Right atrium auricular region (tissue), 2 donors: ENCODE results near the gene CLDN3. TPM values are rescaled to one million over a fixed set of nuclear protein-coding genes. Genes with fewer than 3 reads are reported as not detected.

Experiments
- DNase-seq: peaks from one replicate; pipeline ENCODE4 v3.0.0-alpha.2; 2019; ENCODE audit warnings: low spot score
- H3K27ac ChIP-seq, 2 donors: fragments of 200-600 bp; sonication (generic); 1 replicate in 1 of 2; 2 replicates in 1 of 2; pipeline ENCODE4 v1.5.1; 2016 to 2019
- H3K27me3 ChIP-seq, 2 donors: fragments of 200-600 bp; sonication (generic); one replicate each; pipeline versions ENCODE4 v1.5.1 to v1.6.0; 2017 to 2019
- H3K36me3 ChIP-seq: fragments of 200-600 bp; sonication (generic); one replicate; pipeline ENCODE4 v1.5.1; 2016
- H3K4me1 ChIP-seq, 2 donors: fragments of 200-600 bp; sonication (generic); one replicate each; pipeline versions ENCODE4 v1.5.1 to v1.6.0; 2017 to 2019
- H3K4me3 ChIP-seq, 2 donors: fragments of 200-600 bp; sonication (generic); 1 replicate in 1 of 2; 2 replicates in 1 of 2; pipeline ENCODE4 v1.5.1; 2017 to 2019; ENCODE audit warnings: mild to moderate bottlenecking in 1 of 2, moderate library complexity in 1 of 2
- H3K9me3 ChIP-seq, 2 donors: fragments of 200-600 bp; sonication (generic); one replicate each; pipeline ENCODE4 v1.5.1; 2019
- total RNA-seq, 2 donors: library from RNA; depleted of rRNA; stranded (reverse); fragments of >200 nt; gene quantifications; one replicate each; pipeline ENCODE4 v1.1.0, GENCODE V29; 2016
- TF ChIP-seq, protein P1 (sequence below), 2 donors: fragments of 200-600 bp; sonication (generic); IDR thresholded peaks; one replicate each; pipeline ENCODE4 v1.5.1; 2019; ENCODE audit warnings: antibody characterized with exemption in 2 of 2

CLDN3 gene
- total RNA-seq, 2 donors from 2014 or later: not detected

GRCh38 chr7:73739387-73739767 lies 30.7 kb downstream of the CLDN3 start:
- no peaks in the 10 kb centered on the region for H3K27me3 ChIP-seq
- H3K27ac ChIP-seq: peak overlapping the region; percentile 84 to 85
- H3K36me3 ChIP-seq: peaks cover 24% of the 10 kb centered on the region
- DNase-seq: no peak
- H3K4me3 ChIP-seq: peak overlapping the region; percentile 68 to 83
- no peaks in the 10 kb centered on the region for H3K9me3 ChIP-seq
- peaks cover 0 to 31% of the 10 kb centered on the region in 2 donors for H3K4me1 ChIP-seq
- TF ChIP-seq, protein P1, sequence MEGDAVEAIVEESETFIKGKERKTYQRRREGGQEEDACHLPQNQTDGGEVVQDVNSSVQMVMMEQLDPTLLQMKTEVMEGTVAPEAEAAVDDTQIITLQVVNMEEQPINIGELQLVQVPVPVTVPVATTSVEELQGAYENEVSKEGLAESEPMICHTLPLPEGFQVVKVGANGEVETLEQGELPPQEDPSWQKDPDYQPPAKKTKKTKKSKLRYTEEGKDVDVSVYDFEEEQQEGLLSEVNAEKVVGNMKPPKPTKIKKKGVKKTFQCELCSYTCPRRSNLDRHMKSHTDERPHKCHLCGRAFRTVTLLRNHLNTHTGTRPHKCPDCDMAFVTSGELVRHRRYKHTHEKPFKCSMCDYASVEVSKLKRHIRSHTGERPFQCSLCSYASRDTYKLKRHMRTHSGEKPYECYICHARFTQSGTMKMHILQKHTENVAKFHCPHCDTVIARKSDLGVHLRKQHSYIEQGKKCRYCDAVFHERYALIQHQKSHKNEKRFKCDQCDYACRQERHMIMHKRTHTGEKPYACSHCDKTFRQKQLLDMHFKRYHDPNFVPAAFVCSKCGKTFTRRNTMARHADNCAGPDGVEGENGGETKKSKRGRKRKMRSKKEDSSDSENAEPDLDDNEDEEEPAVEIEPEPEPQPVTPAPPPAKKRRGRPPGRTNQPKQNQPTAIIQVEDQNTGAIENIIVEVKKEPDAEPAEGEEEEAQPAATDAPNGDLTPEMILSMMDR (IDR thresholded peaks at IDR 0.05): no peak

DNA sequence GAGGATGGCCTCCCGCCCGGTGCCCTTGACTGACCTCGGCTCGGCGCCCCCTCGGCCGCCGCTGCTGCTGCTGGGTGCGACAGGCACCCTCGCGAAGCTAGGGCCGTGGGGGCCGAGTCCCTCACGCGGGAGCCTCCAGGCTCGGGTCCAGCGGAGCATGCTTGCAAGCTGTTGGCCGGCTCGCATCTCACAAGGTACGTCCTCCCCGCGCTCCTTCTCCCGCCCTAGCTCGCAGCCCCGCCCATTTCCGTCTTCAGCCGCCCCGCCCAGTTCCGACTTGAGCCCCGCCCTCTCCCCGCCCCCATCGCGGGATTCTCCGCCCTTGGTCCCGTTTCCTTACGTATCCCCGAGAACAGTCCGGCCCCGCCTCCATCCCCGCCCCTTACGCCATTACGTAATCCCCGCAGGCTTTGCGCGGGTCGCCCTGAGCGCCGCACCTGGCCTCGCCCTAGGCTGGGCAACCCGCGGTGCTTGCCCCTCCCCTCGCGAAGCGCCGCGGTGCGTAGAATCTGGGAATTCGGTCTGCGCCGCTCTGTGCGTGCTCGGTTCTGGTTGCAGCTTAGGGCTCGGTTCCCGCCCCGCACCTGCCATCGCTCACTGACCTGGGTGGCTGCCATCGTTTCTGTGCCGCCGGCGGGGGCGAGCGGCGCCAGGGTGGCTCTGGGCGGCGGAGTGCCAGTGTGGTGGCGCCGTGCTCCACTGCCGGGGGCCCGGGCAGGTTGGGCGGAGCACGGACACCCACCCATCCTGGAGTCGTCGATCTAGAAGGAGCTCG lies 31.3 kb downstream of the CLDN3 start, which contains the start of gene ABHD11:
Gene ABHD11 (minus strand): TSS at position 191 of the 775 bp plus-strand sequence. CDS start 32 bp downstream, at position 159.
- Histone ChIP-seq H3K27me3 (no peaks in the 10 kb centered on the region), H3K36me3 (peaks cover 24% of the 10 kb centered on the region), H3K4me3 (peak within 1 kb of the TSS; percentile 68 to 83), H3K4me1 (peaks cover 0 to 31% of the 10 kb centered on the region in 2 donors), H3K27ac (peak within 1 kb of the TSS; percentile 84 to 85), H3K9me3 (no peaks in the 10 kb centered on the region)
- DNase-seq: peak; percentile 98
- TF ChIP-seq, protein P1 (IDR thresholded peaks at IDR 0.05): no peak

- peaks cover 24% of the 10 kb centered on the region for H3K36me3 ChIP-seq
- no peak for DNase-seq
- H3K4me1 ChIP-seq: peaks cover 0 to 31% of the 10 kb centered on the region in 2 donors
- peak overlapping the region; percentile 68 to 83 for H3K4me3 ChIP-seq
- H3K9me3 ChIP-seq: no peaks in the 10 kb centered on the region
- H3K27ac ChIP-seq: peak overlapping the region; percentile 69 to 84
- TF ChIP-seq, protein P1 (IDR thresholded peaks at IDR 0.05): no peak
- no peaks in the 10 kb centered on the region for H3K27me3 ChIP-seq
Measured at GRCh38 chr7:73738220-73738611, 31.9 kb downstream of the CLDN3 start.

DNA sequence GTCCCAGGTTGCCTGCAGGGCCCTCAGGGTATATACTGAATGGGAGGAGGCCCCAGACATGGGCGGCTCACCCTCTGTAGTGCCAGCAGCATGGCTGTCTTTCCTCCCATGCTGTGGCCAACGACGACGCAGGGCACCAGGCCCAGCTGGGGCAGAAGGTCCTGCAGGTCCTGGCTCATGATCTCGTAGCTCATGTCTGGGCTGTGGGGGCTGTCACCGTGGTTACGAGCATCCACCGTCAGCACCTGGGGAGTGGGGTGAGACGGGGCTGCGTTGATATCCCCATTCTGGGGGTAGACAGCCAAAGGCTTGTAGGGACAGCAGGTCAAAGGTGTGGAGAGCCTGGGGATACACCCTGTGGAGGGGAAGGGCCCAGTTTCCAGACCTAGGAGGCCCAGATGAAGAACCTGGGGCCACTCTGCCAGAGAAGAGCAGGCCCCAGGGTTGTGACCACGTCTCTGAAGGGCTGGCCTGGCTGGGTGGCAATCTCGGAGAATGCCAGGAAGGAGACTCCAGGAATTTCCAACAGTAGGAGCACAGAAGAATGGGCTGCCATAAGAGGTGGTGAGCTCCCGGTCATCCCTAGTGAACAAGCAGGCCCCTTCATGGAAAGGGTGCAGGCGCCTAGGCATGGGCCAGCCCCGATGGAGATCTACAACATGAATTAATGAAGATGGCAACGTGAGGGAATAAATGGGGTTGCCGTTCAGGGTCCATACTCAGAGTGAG lies 32.4 kb downstream of the CLDN3 start:
- H3K9me3 ChIP-seq: no peaks in the 10 kb centered on the region
- DNase-seq: no peak
- H3K4me3 ChIP-seq: peak overlapping the region; percentile 68 to 83
- peaks cover 24% of the 10 kb centered on the region for H3K36me3 ChIP-seq
- peaks cover 0 to 26% of the 10 kb centered on the region in 2 donors for H3K4me1 ChIP-seq
- TF ChIP-seq, protein P1 (IDR thresholded peaks at IDR 0.05): no peak
- no peaks in the 10 kb centered on the region for H3K27me3 ChIP-seq
- H3K27ac ChIP-seq: peak overlapping the region; percentile 69 to 84

- TF ChIP-seq, protein P1 (IDR thresholded peaks at IDR 0.05): no peak
- no peaks in the 10 kb centered on the region for H3K9me3 ChIP-seq
- H3K36me3 ChIP-seq: peaks cover 24% of the 10 kb centered on the region
- H3K4me1 ChIP-seq: peaks cover 0 to 20% of the 10 kb centered on the region in 2 donors
- H3K27ac ChIP-seq: no peak overlapping the region
- no peak for DNase-seq
- no peak overlapping the region for H3K4me3 ChIP-seq
- H3K27me3 ChIP-seq: no peaks in the 10 kb centered on the region
Measured at GRCh38 chr7:73736885-73737284, 33.2 kb downstream of the CLDN3 start.
